Measurements from ENCODE around the gene NDRG2.

The NDRG2 gene

GRCh38 chr14:21024585-21025370 lies at the start of gene NDRG2:
Gene NDRG2 (minus strand): TSS chr14:21025061. CDS start chr14:21023315, 1,746 bp downstream.
- peak; percentile 72 for DNase-seq (ENCODE audit: low read depth)

GRCh38 chr14:21073921-21074320 lies 49.1 kb upstream of the NDRG2 start:
- DNase-seq (ENCODE audit: low read depth): no peak

- no peak for DNase-seq (ENCODE audit: low read depth)
Observed at GRCh38 chr14:21072781-21073339, 48.0 kb upstream of the NDRG2 start.

- no peak for DNase-seq (ENCODE audit: low read depth)
Observed at GRCh38 chr14:21072031-21072473, 47.2 kb upstream of the NDRG2 start.

- DNase-seq (ENCODE audit: low read depth): no peak
Observed at GRCh38 chr14:21071225-21072030, 46.6 kb upstream of the NDRG2 start.

GRCh38 chr14:21070610-21071224 lies 45.9 kb upstream of the NDRG2 start:
- DNase-seq (ENCODE audit: low read depth): no peak

- no peak for DNase-seq (ENCODE audit: low read depth)
Observed at GRCh38 chr14:21070083-21070609, 45.3 kb upstream of the NDRG2 start, which contains the start of gene ARHGEF40. Gene ARHGEF40 (plus strand): TSS chr14:21070304. CDS start chr14:21070397, 93 bp downstream.

GRCh38 chr14:21069388-21070082 lies 44.7 kb upstream of the NDRG2 start:
- DNase-seq (ENCODE audit: low read depth): no peak

GRCh38 chr14:21068521-21069387 lies 43.9 kb upstream of the NDRG2 start:
- no peak for DNase-seq (ENCODE audit: low read depth)

GRCh38 chr14:21066882-21067502 lies 42.1 kb upstream of the NDRG2 start:
- no peak for DNase-seq (ENCODE audit: low read depth)

GRCh38 chr14:21063479-21063878 lies 38.6 kb upstream of the NDRG2 start:
- no peak for DNase-seq (ENCODE audit: low read depth)

- no peak for DNase-seq (ENCODE audit: low read depth)
Observed at GRCh38 chr14:21061347-21061668, 36.4 kb upstream of the NDRG2 start.

- no peak for DNase-seq (ENCODE audit: low read depth)
Observed at GRCh38 chr14:21060614-21061346, 35.9 kb upstream of the NDRG2 start.

- DNase-seq (ENCODE audit: low read depth): no peak
Observed at GRCh38 chr14:21059842-21060613, 35.2 kb upstream of the NDRG2 start.

- no peak for DNase-seq (ENCODE audit: low read depth)
Observed at GRCh38 chr14:21058903-21059302, 34.0 kb upstream of the NDRG2 start.

GRCh38 chr14:21057803-21058675 lies 33.2 kb upstream of the NDRG2 start, which contains the start of gene RNASE8:
Gene RNASE8 (plus strand): TSS chr14:21057822. CDS start chr14:21057893, 71 bp downstream.
- no peak for DNase-seq (ENCODE audit: low read depth)

- no peak for DNase-seq (ENCODE audit: low read depth)
Observed at GRCh38 chr14:21056520-21057163, 31.8 kb upstream of the NDRG2 start.

Data from activated T-cell treated with anti-CD3 and anti-CD28 coated beads for 1 hour (primary cell).